Measurements from ENCODE around the gene EFS. TPM values are rescaled to one million over a fixed set of nuclear protein-coding genes. Genes with fewer than 3 reads are reported as not detected.

Gene EFS
- total and polyA plus RNA-seq, 2 of the 8 experiments (the other 6 are each of a cell fraction or from before 2014, with no cell fraction given), result 27.8 to 28.6 TPM

DNA sequence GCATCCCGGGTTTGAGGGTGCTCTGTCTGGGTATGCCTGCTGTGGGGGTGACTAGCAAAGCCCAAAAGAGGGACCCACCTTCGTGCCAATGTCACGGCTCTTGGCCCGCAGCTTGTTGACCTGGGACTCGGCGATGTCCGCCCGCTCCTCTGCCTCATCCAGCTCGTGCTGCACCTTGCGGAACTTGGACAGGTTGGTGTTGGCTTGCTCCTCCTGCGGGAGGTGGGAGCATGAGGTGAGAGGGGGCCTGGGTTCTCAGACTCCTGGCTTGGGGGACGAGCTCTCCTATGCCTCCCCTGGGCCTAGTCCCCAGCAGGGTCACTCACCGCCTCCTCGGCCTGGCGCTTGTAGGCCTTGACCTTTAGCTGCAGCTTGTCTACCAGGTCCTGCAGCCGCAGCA, 48.7 kb upstream of the EFS start:
- Histone ChIP-seq H3K79me2 (ENCODE audit: control insufficient read depth in 1 of 2, insufficient read depth in 2 of 2, low read length in 2 of 2) (no peaks in the 10 kb centered on the region), H3K4ac (replicated peaks; ENCODE audit: insufficient read length, low read depth, low read length) (no peak overlapping the region), H3K23me2 (ENCODE audit: low read depth, low read length) (no peaks in the 10 kb centered on the region), H3K4me1 (replicated peaks in 1 of 4; ENCODE audit: control insufficient read depth in 3 of 4, insufficient read depth in 4 of 4, low read length in 3 of 4) (no peaks in the 10 kb centered on the region; a peak in 1 of 7 replicates), H3K4me3 (ENCODE audit: extremely low read depth in 1 of 4, insufficient read depth in 2 of 4, low read depth in 3 of 4, low read length in 4 of 4) (no peak overlapping the region), H3K56ac (replicated peaks; ENCODE audit: insufficient read length, low read depth, low read length) (no peak overlapping the region), H3K27ac (ENCODE audit: low read depth, low read length) (no peak overlapping the region), H2BK20ac (ENCODE audit: low read length) (no peak overlapping the region), H3K18ac (ENCODE audit: extremely low read depth, low read length) (no peak overlapping the region), H4K8ac (ENCODE audit: extremely low read depth, insufficient read depth, low read length) (no peak overlapping the region), H3K4me2 (ENCODE audit: insufficient read depth in 1 of 2, low read depth in 2 of 2, low read length in 2 of 2) (no peak overlapping the region), H3K23ac (ENCODE audit: insufficient read length) (no peak overlapping the region), H2BK120ac (replicated peaks; ENCODE audit: low read depth, low read length) (no peak overlapping the region), H2BK12ac (ENCODE audit: low read depth, low read length) (no peak overlapping the region), H2AK5ac (ENCODE audit: low read depth, low read length) (no peak overlapping the region), H4K20me1 (replicated peaks in 1 of 2; ENCODE audit: control insufficient read depth in 1 of 2, insufficient read depth in 2 of 2, low read length in 2 of 2) (no peaks in the 10 kb centered on the region), H3K9ac (replicated peaks in 1 of 4; ENCODE audit: extremely low read depth in 1 of 4, low read depth in 3 of 4, low read length in 3 of 4) (no peak overlapping the region), H3K36me3 (ENCODE audit: control insufficient read depth in 2 of 4, insufficient read depth in 4 of 4, low read length in 3 of 4) (no peaks in the 10 kb centered on the region), H2AFZ (ENCODE audit: low read length) (no peak overlapping the region), H4K5ac (ENCODE audit: insufficient read length, low read depth, low read length) (no peak overlapping the region), H3K27me3 (replicated peaks in 1 of 4; ENCODE audit: control insufficient read depth in 3 of 4, extremely low read depth in 1 of 4, insufficient read depth in 3 of 4, low read length in 3 of 4) (no peaks in the 10 kb centered on the region), H3K14ac (ENCODE audit: insufficient read length) (no peak overlapping the region), H2BK5ac (ENCODE audit: low read depth, low read length) (no peak overlapping the region), H3K9me3 (ENCODE audit: insufficient read depth in 2 of 2, low read depth in 1 of 2, low read length in 1 of 2) (no peaks in the 10 kb centered on the region), H4K91ac (replicated peaks; ENCODE audit: insufficient read length, low read length) (no peak overlapping the region), H2BK15ac (ENCODE audit: low read length) (no peak overlapping the region), H3K79me1 (ENCODE audit: low read depth, low read length) (no peaks in the 10 kb centered on the region)
- FAIRE-seq (no peak), DNase-seq (ENCODE audit: low read depth in 1 of 2, low spot score in 2 of 2) (no peak)
- POLR2A ChIA-PET (ENCODE audit: partially characterized antibody), result no interaction called here
- TF ChIP-seq GABPA (IDR thresholded peaks at IDR 0.05; ENCODE audit: borderline replicate concordance, insufficient read depth, low read length), result no peak
- CTCF ChIA-PET (ENCODE audit: partially characterized antibody), result interaction anchor here (1.1 to 2.5 kb wide), 5 partner anchors 18 to 55 kb away, joined by 3 to 8 read pairs (median 4); no protein-coding TSS in a partner anchor
- WGBS, 2 experiments (ENCODE audit: extremely low coverage in 1 of 2, insufficient coverage in 1 of 2, insufficient read length in 1 of 2, insufficient replicate concordance in 2 of 2, low coverage in 1 of 2, low lambda C conversion rate in 2 of 2, missing lambda C conversion rate in 1 of 2), result 94% methylated on average over 16 of the region's 16 CpGs; no CpG with 5 or more reads in 1 of the 2 experiments
